ENCODE results near the gene FHL5. TPM values are rescaled to one million over a fixed set of nuclear protein-coding genes. Genes with fewer than 3 reads are reported as not detected.
"Not testable (repeated sequence)": the region's sequence is repeated elsewhere in the genome, so short reads cannot be mapped to it uniquely, and the experiment has no call there.

FHL5 gene
- total RNA-seq, 1 experiment from 2014 or later: not detected

DNA sequence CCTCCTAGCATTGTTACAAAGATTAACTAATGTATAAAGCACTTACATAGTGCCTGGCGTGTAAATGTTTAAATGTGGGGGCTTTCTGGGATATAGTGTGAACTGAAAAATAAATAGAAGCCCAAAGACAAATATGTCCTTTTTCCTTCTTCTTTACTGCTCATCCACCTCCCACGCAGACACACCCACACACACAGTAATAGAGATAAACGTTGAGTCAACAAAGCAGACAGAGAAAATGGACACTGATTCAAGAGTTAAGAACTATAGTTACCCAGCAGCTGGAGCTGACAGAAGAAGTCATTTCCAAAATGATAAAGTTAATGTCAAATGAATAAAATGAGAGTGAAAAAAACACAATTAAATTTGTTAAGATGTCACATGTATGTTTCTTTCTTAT is 68.3 kb downstream of the FHL5 start:
- DNase-seq: no peak
- no peaks in the 10 kb centered on the region for H3K36me3 Mint-ChIP-seq (ENCODE audit: insufficient read depth in 1 of 3, low read depth in 3 of 3)
- no peak overlapping the region for H2BK15ac ChIP-seq (ENCODE audit: low read depth, low read length)
- no peak overlapping the region for H3K9ac ChIP-seq (ENCODE audit: extremely low read depth, insufficient read length, low read length)
- H4K5ac ChIP-seq (ENCODE audit: insufficient read length, low read depth, low read length): no peak overlapping the region
- no peak overlapping the region for H2AFZ ChIP-seq (ENCODE audit: low read length)
- no peaks in the 10 kb centered on the region for H3K9me3 Mint-ChIP-seq
- no peak overlapping the region for H2BK20ac ChIP-seq (ENCODE audit: low read depth, low read length, poor library complexity, severe bottlenecking)
- no peak overlapping the region for H2BK120ac ChIP-seq (ENCODE audit: low read depth, low read length, poor library complexity, severe bottlenecking)
- no peak overlapping the region for H3K56ac ChIP-seq (ENCODE audit: insufficient read length, low read depth, low read length)
- no peak overlapping the region for H3K14ac ChIP-seq (ENCODE audit: insufficient read depth, low read length)
- no peak overlapping the region for H3K4me3 Mint-ChIP-seq
- H3K23ac ChIP-seq (ENCODE audit: insufficient read length, low read depth, low read length): no peak overlapping the region
- no peak overlapping the region for H2AK5ac ChIP-seq (ENCODE audit: insufficient read length, low read length)
- no peak overlapping the region for H3K4me2 ChIP-seq (ENCODE audit: insufficient read depth, insufficient read length, low read length)
- no peak overlapping the region for H3K27ac ChIP-seq (ENCODE audit: insufficient read length, low read depth, low read length)
- no peaks in the 10 kb centered on the region for H3K9me3 ChIP-seq (ENCODE audit: control insufficient read depth, low read depth, low read length)
- no peak overlapping the region for H3K18ac ChIP-seq (ENCODE audit: insufficient read length, low read depth, low read length)
- H2BK5ac ChIP-seq (ENCODE audit: insufficient read length, low read length): no peak overlapping the region
- WGBS (ENCODE audit: extremely low coverage, insufficient read length, low lambda C conversion rate): no CpG with 5 or more reads among the region's 3 CpGs
- H3K27ac Mint-ChIP-seq: no peak overlapping the region
- no peak overlapping the region for H3T11ph ChIP-seq (ENCODE audit: low read length)
- no peaks in the 10 kb centered on the region for H3K79me1 ChIP-seq (ENCODE audit: insufficient read depth, low read depth, low read length, poor library complexity, severe bottlenecking)
- H3K4me1 Mint-ChIP-seq: peaks cover 12 to 13% of the 10 kb centered on the region in 2 experiments
- H2BK12ac ChIP-seq (ENCODE audit: insufficient read length, low read depth, low read length): no peak overlapping the region
- H4K20me1 ChIP-seq (ENCODE audit: control insufficient read depth, insufficient read depth, insufficient read length): no peaks in the 10 kb centered on the region
- H3K4me1 ChIP-seq (ENCODE audit: insufficient read depth, low read length): no peaks in the 10 kb centered on the region
- H3K27me3 Mint-ChIP-seq (ENCODE audit: low read depth): no peaks in the 10 kb centered on the region
- no peaks in the 10 kb centered on the region for H3K79me2 ChIP-seq (ENCODE audit: insufficient read depth, low read length)
- no peak overlapping the region for H4K8ac ChIP-seq (replicated peaks; ENCODE audit: insufficient read length, low read depth, low read length)
- H4K91ac ChIP-seq (ENCODE audit: insufficient read length, low read depth, low read length): no peak overlapping the region
- no peak overlapping the region for H3K4ac ChIP-seq (ENCODE audit: low read depth, low read length)
- no peaks in the 10 kb centered on the region for H3K27me3 ChIP-seq (ENCODE audit: insufficient read depth, low read length)
- no peaks in the 10 kb centered on the region for H3K23me2 ChIP-seq (ENCODE audit: insufficient read length, low read depth, low read length, poor library complexity, severe bottlenecking)
- TF ChIP-seq, protein P1, sequence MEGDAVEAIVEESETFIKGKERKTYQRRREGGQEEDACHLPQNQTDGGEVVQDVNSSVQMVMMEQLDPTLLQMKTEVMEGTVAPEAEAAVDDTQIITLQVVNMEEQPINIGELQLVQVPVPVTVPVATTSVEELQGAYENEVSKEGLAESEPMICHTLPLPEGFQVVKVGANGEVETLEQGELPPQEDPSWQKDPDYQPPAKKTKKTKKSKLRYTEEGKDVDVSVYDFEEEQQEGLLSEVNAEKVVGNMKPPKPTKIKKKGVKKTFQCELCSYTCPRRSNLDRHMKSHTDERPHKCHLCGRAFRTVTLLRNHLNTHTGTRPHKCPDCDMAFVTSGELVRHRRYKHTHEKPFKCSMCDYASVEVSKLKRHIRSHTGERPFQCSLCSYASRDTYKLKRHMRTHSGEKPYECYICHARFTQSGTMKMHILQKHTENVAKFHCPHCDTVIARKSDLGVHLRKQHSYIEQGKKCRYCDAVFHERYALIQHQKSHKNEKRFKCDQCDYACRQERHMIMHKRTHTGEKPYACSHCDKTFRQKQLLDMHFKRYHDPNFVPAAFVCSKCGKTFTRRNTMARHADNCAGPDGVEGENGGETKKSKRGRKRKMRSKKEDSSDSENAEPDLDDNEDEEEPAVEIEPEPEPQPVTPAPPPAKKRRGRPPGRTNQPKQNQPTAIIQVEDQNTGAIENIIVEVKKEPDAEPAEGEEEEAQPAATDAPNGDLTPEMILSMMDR (conservative IDR thresholded peaks at IDR 0.05): no peak

DNA sequence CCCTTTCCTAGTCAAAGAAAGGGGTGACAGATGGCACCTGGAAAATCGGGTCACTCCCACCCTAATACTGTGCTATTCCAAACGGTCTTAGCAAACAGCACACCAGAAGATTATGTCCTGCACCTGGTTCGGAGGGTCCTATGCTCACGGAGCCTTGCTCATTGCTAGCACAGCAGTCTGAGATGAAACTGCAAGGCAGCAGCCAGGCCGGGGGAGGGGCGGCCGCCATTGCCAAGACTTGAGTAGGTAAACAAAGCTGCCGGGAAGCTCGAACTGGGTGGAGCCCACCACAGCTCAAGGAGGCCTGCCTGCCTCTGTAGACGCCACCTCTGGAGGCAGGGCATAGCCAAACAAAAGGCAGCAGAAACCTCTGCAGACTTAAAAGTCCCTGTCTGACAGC is 75.1 kb downstream of the FHL5 start:
- not testable (repeated sequence) for H2BK120ac ChIP-seq (ENCODE audit: low read depth, low read length, poor library complexity, severe bottlenecking); H2BK20ac ChIP-seq (ENCODE audit: low read depth, low read length, poor library complexity, severe bottlenecking); H2AK5ac ChIP-seq (ENCODE audit: insufficient read length, low read length); H3K4ac ChIP-seq (ENCODE audit: low read depth, low read length); H4K91ac ChIP-seq (ENCODE audit: insufficient read length, low read depth, low read length); H3K18ac ChIP-seq (ENCODE audit: insufficient read length, low read depth, low read length); H3K27ac ChIP-seq (ENCODE audit: insufficient read length, low read depth, low read length); H3K56ac ChIP-seq (ENCODE audit: insufficient read length, low read depth, low read length); H3K4me3 Mint-ChIP-seq; H3K4me1 ChIP-seq (ENCODE audit: insufficient read depth, low read length); H2BK15ac ChIP-seq (ENCODE audit: low read depth, low read length); H3K27me3 ChIP-seq (ENCODE audit: insufficient read depth, low read length); H3K79me2 ChIP-seq (ENCODE audit: insufficient read depth, low read length); H3K14ac ChIP-seq (ENCODE audit: insufficient read depth, low read length); H3K23me2 ChIP-seq (ENCODE audit: insufficient read length, low read depth, low read length, poor library complexity, severe bottlenecking); H3K23ac ChIP-seq (ENCODE audit: insufficient read length, low read depth, low read length); H2AFZ ChIP-seq (ENCODE audit: low read length); H3K9me3 ChIP-seq (ENCODE audit: control insufficient read depth, low read depth, low read length); H3K4me2 ChIP-seq (ENCODE audit: insufficient read depth, insufficient read length, low read length); H4K5ac ChIP-seq (ENCODE audit: insufficient read length, low read depth, low read length); H3T11ph ChIP-seq (ENCODE audit: low read length); H2BK5ac ChIP-seq (ENCODE audit: insufficient read length, low read length); H3K9ac ChIP-seq (ENCODE audit: extremely low read depth, insufficient read length, low read length); H4K8ac ChIP-seq (replicated peaks; ENCODE audit: insufficient read length, low read depth, low read length); DNase-seq; H3K79me1 ChIP-seq (ENCODE audit: insufficient read depth, low read depth, low read length, poor library complexity, severe bottlenecking); H2BK12ac ChIP-seq (ENCODE audit: insufficient read length, low read depth, low read length); H4K20me1 ChIP-seq (ENCODE audit: control insufficient read depth, insufficient read depth, insufficient read length); H3K27me3 Mint-ChIP-seq (ENCODE audit: low read depth)
- peak overlapping the region in 1 of 3 experiments; percentile 72; a peak in 1 of 7 replicates for H3K27ac Mint-ChIP-seq
- H3K4me1 Mint-ChIP-seq: peaks cover 12 to 36% of the 10 kb centered on the region in 2 experiments
- peaks cover 14 to 18% of the 10 kb centered on the region in 2 experiments; a peak in 4 of 5 replicates for H3K9me3 Mint-ChIP-seq
- WGBS (ENCODE audit: extremely low coverage, insufficient read length, low lambda C conversion rate): no CpG with 5 or more reads among the region's 10 CpGs
- H3K36me3 Mint-ChIP-seq (ENCODE audit: insufficient read depth in 1 of 3, low read depth in 3 of 3): peaks cover 0 to 23% (median 5%) of the 10 kb centered on the region in 3 experiments

Data from H9 (cell line).